WTC11 (cell line): ENCODE data around the gene RFNG. TPM values are rescaled to one million over a fixed set of nuclear protein-coding genes. Genes with fewer than 3 reads are reported as not detected.

Experiments used
- ATAC-seq: fragments of 200-7000 bp; cut with Tn5 transposase; 2 replicates; pipeline ENCODE4 v1.10.0; 2021; ENCODE audit warnings: mild to moderate bottlenecking, moderate library complexity
- CTCF ChIA-PET: fragments of 300-600 bp; sonication (Branson Sonifier 250); formaldehyde crosslinking; loops from one replicate; lab custom pipeline; 2021; ENCODE audit warnings: antibody characterized with exemption; lab: Charles Lee
- POLR2A ChIA-PET: fragments of 350-600 bp; sonication (Branson Sonifier 250); formaldehyde crosslinking; loops from one replicate; lab custom pipeline; 2021; ENCODE audit warnings: antibody characterized with exemption; lab: Charles Lee
- DNase-seq: peaks from one replicate; pipeline ENCODE4 v3.0.0; 2021; ENCODE audit warnings: low spot score
- H3K27ac Mint-ChIP-seq: 2 replicates; pipeline ENCODE4 v1.8.0; 2021; ENCODE audit warnings: mixed read lengths
- H3K27me3 Mint-ChIP-seq: 2 replicates; pipeline ENCODE4 v1.8.0; 2021; ENCODE audit warnings: low read depth, mild to moderate bottlenecking, moderate library complexity, mixed read lengths
- H3K36me3 Mint-ChIP-seq: 2 replicates; pipeline ENCODE4 v1.8.0; 2021; ENCODE audit warnings: mixed read lengths
- H3K4me1 Mint-ChIP-seq: 2 replicates; pipeline ENCODE4 v1.8.0; 2022; ENCODE audit warnings: mixed read lengths
- H3K4me3 Mint-ChIP-seq: 2 replicates; pipeline ENCODE4 v1.8.0; 2021; ENCODE audit warnings: mild to moderate bottlenecking, moderate library complexity, mixed read lengths
- H3K9me3 Mint-ChIP-seq: 2 replicates; pipeline ENCODE4 v1.8.0; 2021; ENCODE audit warnings: mixed read lengths
- ETV6 ChIP-seq: sonication (generic); formaldehyde crosslinking; IDR thresholded peaks from 2 replicates; pipeline ENCODE4 v1.8.1; 2022; ENCODE audit warnings: mild to moderate bottlenecking, missing genetic modification reagents
- FOXJ3 ChIP-seq: sonication (generic); formaldehyde crosslinking; IDR thresholded peaks from 2 replicates; pipeline ENCODE4 v1.9.0; 2021; ENCODE audit warnings: missing genetic modification reagents, mild to moderate bottlenecking, borderline replicate concordance
- FOXK1 ChIP-seq: sonication (generic); formaldehyde crosslinking; IDR thresholded peaks from 2 replicates; pipeline ENCODE4 v1.8.0; 2022; ENCODE audit warnings: mild to moderate bottlenecking, moderate library complexity, missing genetic modification reagents
- GABPB1 ChIP-seq: sonication (generic); formaldehyde crosslinking; IDR thresholded peaks from 2 replicates; pipeline ENCODE4 v1.8.1; 2023; ENCODE audit warnings: mild to moderate bottlenecking, missing genetic modification reagents
- HMGA2 ChIP-seq: fragments of 250-450 bp; sonication (Bioruptor Pico); IDR thresholded peaks from 2 replicates; pipeline ENCODE4 v1.4.0; 2021; ENCODE audit warnings: mild to moderate bottlenecking, moderate library complexity
- JAZF1 ChIP-seq: fragments of 250-450 bp; sonication (Bioruptor Pico); IDR thresholded peaks from 2 replicates; pipeline ENCODE4 v1.9.0; 2021; ENCODE audit warnings: moderate library complexity, mild to moderate bottlenecking, inconsistent platforms
- JUN ChIP-seq: sonication (generic); formaldehyde crosslinking; IDR thresholded peaks from 2 replicates; pipeline ENCODE4 v1.8.0; 2023; ENCODE audit warnings: mild to moderate bottlenecking, missing genetic modification reagents
- PRRX2 ChIP-seq: fragments of 250-450 bp; sonication (Bioruptor Pico); IDR thresholded peaks from 2 replicates; pipeline ENCODE4 v1.8.0; 2021; ENCODE audit warnings: mild to moderate bottlenecking
- SMAD4 ChIP-seq: sonication (generic); formaldehyde crosslinking; IDR thresholded peaks from 2 replicates; pipeline ENCODE4 v1.8.0; 2022; ENCODE audit warnings: mild to moderate bottlenecking, missing genetic modification reagents
- ZNF396 ChIP-seq: fragments of 250-450 bp; sonication (Bioruptor Pico); IDR thresholded peaks from 2 replicates; pipeline ENCODE4 v1.8.0; 2021; ENCODE audit warnings: mild to moderate bottlenecking, moderate library complexity, borderline replicate concordance
- total RNA-seq: library from RNA; stranded (reverse); gene quantifications from 3 replicates; pipeline ENCODE4 v1.2.3, GENCODE V29; 2021
- TF ChIP-seq, protein P1 (sequence below): fragments of 250-450 bp; sonication (Bioruptor Pico); conservative IDR thresholded peaks from 2 replicates; pipeline ENCODE4 v1.9.0; 2021; ENCODE audit warnings: mild to moderate bottlenecking
- TF ChIP-seq, protein P2 (sequence below): sonication (generic); formaldehyde crosslinking; IDR thresholded peaks from 2 replicates; pipeline ENCODE4 v1.8.0; 2023; ENCODE audit warnings: missing genetic modification reagents
- TF ChIP-seq, protein P3 (sequence below): sonication (generic); formaldehyde crosslinking; IDR thresholded peaks from 2 replicates; pipeline ENCODE4 v1.8.1; 2023; ENCODE audit warnings: mild to moderate bottlenecking, missing genetic modification reagents, borderline replicate concordance
- TF ChIP-seq, protein P4 (sequence below): fragments of 250-450 bp; sonication (Bioruptor Pico); IDR thresholded peaks from 2 replicates; pipeline ENCODE4 v2.1.2; 2022; ENCODE audit warnings: mild to moderate bottlenecking, moderate library complexity
- TF ChIP-seq, protein P5 (sequence below): sonication (generic); formaldehyde crosslinking; IDR thresholded peaks from 2 replicates; pipeline ENCODE4 v1.8.1; 2022; ENCODE audit warnings: low read depth, mild to moderate bottlenecking, moderate library complexity, missing genetic modification reagents, borderline replicate concordance
- TF ChIP-seq, protein P6 (sequence below): sonication (generic); formaldehyde crosslinking; conservative IDR thresholded peaks from 2 replicates; pipeline ENCODE4 v1.8.1; 2023; ENCODE audit warnings: mild to moderate bottlenecking, low read depth, missing genetic modification reagents, moderate library complexity

The RFNG gene
- total RNA-seq, 1 experiment from 2014 or later, result 41.6 TPM

DNA sequence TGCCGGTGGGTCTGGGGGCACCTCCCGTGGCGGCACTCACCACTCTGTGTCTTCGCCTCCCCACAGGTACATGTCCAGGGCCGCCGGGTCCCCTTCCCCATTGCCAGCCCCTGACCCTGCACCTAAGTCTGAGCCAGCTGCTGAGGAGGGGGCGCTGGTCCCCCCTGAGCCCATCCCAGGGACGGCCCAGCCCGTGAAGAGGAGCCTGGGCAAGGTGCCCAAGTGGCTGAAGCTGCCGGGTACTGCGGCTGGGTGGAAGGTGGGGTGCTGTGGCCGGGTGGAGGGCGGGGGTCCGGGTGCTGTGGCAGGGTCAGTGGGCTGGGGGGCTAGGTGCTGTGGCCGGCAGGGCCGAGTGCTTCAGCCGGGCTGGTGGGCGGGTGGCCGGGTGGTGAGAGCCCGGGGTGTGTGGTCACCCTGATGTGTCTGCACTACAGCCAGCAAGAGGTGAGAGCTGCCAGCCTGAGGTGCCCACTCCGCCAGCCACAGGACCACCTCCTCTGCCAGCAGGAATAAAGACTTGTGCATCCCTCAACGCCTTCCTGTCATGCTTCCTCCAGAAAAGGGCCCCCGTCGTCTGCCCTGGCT lies 34.6 kb downstream of the RFNG start:
- CTCF ChIA-PET, result interaction anchor here (1.0 to 8.8 kb wide), 5 partner anchors 14 to 57 kb away, joined by 3 to 119 read pairs (median 6); partner anchors contain the start of genes DCXR and RAC3
- no peaks in the 10 kb centered on the region for H3K9me3 Mint-ChIP-seq
- no peaks in the 10 kb centered on the region for H3K27me3 Mint-ChIP-seq
- no peak overlapping the region for H3K4me3 Mint-ChIP-seq
- ATAC-seq, result no peak
- no peak overlapping the region for H3K27ac Mint-ChIP-seq
- no peak for DNase-seq
- POLR2A ChIA-PET, result no interaction called here
- TF ChIP-seq JAZF1 (CRISPR knock-in tag) (no peak), ETV6 (CRISPR knock-in tag) (no peak), FOXK1 (no peak), PRRX2 (CRISPR knock-in tag) (no peak), FOXJ3 (CRISPR knock-in tag) (no peak), HMGA2 (no peak), ZNF396 (CRISPR knock-in tag) (no peak), GABPB1 (CRISPR knock-in tag) (no peak), JUN (no peak), SMAD4 (CRISPR knock-in tag) (no peak)
- TF ChIP-seq, protein P1, sequence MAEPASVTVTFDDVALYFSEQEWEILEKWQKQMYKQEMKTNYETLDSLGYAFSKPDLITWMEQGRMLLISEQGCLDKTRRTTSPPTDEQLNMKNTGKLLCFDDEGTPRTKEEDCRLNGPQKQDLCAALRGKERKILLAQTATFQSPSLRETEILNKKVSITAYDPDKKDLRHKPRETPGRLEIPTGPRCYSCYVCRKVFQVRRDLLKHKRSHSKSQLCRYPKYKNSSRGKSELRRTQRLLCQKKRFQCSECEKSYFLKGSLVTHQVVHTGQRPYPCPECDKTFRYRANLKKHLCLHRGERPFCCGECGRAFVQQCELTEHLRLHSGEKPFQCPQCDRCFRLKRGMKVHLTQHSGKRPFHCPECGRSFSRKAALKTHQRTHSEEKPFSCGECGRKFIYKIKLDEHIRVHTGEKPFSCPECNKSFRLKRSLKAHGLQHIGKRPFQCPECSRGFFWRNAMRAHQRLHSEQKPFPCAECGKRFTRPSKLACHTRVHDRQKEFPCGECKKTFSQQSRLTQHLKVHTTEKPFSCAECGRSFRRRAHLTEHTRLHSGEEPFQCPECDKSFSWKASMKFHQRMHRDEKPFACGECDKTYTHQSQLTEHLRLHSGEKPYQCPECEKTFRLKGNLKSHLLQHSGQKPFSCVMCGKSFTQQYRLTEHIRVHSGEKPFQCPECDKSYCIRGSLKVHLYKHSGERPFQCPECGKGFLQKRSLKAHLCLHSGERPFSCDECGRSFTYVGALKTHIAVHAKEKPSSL (CRISPR knock-in tag), result no peak
- TF ChIP-seq, protein P2, sequence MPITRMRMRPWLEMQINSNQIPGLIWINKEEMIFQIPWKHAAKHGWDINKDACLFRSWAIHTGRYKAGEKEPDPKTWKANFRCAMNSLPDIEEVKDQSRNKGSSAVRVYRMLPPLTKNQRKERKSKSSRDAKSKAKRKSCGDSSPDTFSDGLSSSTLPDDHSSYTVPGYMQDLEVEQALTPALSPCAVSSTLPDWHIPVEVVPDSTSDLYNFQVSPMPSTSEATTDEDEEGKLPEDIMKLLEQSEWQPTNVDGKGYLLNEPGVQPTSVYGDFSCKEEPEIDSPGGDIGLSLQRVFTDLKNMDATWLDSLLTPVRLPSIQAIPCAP (CRISPR knock-in tag), result no peak
- TF ChIP-seq, protein P3, sequence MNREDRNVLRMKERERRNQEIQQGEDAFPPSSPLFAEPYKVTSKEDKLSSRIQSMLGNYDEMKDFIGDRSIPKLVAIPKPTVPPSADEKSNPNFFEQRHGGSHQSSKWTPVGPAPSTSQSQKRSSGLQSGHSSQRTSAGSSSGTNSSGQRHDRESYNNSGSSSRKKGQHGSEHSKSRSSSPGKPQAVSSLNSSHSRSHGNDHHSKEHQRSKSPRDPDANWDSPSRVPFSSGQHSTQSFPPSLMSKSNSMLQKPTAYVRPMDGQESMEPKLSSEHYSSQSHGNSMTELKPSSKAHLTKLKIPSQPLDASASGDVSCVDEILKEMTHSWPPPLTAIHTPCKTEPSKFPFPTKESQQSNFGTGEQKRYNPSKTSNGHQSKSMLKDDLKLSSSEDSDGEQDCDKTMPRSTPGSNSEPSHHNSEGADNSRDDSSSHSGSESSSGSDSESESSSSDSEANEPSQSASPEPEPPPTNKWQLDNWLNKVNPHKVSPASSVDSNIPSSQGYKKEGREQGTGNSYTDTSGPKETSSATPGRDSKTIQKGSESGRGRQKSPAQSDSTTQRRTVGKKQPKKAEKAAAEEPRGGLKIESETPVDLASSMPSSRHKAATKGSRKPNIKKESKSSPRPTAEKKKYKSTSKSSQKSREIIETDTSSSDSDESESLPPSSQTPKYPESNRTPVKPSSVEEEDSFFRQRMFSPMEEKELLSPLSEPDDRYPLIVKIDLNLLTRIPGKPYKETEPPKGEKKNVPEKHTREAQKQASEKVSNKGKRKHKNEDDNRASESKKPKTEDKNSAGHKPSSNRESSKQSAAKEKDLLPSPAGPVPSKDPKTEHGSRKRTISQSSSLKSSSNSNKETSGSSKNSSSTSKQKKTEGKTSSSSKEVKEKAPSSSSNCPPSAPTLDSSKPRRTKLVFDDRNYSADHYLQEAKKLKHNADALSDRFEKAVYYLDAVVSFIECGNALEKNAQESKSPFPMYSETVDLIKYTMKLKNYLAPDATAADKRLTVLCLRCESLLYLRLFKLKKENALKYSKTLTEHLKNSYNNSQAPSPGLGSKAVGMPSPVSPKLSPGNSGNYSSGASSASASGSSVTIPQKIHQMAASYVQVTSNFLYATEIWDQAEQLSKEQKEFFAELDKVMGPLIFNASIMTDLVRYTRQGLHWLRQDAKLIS, result no peak
- TF ChIP-seq, protein P4, sequence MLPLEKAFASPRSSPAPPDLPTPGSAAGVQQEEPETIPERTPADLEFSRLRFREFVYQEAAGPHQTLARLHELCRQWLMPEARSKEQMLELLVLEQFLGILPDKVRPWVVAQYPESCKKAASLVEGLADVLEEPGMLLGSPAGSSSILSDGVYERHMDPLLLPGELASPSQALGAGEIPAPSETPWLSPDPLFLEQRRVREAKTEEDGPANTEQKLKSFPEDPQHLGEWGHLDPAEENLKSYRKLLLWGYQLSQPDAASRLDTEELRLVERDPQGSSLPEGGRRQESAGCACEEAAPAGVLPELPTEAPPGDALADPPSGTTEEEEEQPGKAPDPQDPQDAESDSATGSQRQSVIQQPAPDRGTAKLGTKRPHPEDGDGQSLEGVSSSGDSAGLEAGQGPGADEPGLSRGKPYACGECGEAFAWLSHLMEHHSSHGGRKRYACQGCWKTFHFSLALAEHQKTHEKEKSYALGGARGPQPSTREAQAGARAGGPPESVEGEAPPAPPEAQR, result no peak
- TF ChIP-seq, protein P5, sequence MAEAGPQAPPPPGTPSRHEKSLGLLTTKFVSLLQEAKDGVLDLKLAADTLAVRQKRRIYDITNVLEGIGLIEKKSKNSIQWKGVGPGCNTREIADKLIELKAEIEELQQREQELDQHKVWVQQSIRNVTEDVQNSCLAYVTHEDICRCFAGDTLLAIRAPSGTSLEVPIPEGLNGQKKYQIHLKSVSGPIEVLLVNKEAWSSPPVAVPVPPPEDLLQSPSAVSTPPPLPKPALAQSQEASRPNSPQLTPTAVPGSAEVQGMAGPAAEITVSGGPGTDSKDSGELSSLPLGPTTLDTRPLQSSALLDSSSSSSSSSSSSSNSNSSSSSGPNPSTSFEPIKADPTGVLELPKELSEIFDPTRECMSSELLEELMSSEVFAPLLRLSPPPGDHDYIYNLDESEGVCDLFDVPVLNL (CRISPR knock-in tag), result no peak
- TF ChIP-seq, protein P6, sequence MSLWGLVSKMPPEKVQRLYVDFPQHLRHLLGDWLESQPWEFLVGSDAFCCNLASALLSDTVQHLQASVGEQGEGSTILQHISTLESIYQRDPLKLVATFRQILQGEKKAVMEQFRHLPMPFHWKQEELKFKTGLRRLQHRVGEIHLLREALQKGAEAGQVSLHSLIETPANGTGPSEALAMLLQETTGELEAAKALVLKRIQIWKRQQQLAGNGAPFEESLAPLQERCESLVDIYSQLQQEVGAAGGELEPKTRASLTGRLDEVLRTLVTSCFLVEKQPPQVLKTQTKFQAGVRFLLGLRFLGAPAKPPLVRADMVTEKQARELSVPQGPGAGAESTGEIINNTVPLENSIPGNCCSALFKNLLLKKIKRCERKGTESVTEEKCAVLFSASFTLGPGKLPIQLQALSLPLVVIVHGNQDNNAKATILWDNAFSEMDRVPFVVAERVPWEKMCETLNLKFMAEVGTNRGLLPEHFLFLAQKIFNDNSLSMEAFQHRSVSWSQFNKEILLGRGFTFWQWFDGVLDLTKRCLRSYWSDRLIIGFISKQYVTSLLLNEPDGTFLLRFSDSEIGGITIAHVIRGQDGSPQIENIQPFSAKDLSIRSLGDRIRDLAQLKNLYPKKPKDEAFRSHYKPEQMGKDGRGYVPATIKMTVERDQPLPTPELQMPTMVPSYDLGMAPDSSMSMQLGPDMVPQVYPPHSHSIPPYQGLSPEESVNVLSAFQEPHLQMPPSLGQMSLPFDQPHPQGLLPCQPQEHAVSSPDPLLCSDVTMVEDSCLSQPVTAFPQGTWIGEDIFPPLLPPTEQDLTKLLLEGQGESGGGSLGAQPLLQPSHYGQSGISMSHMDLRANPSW (CRISPR knock-in tag), result no peak
- no peaks in the 10 kb centered on the region; the same call in 1 of the 2 replicates for H3K36me3 Mint-ChIP-seq
- peaks cover 5% of the 10 kb centered on the region for H3K4me1 Mint-ChIP-seq
